Gastroesophageal sphincter (tissue), 4 donors: ENCODE results near the gene ASIC3. TPM values are rescaled to one million over a fixed set of nuclear protein-coding genes. Genes with fewer than 3 reads are reported as not detected.

ENCODE experiments used
- ATAC-seq: fragments of 150-250 bp; one replicate; pipeline ENCODE4 v1.9.1; 2016; ENCODE audit warnings: mild to moderate bottlenecking, moderate library complexity
- H3K27ac ChIP-seq, 4 donors: fragments of 200-600 bp; sonication (generic) in 3 of 4; 1 replicate in 3 of 4; 2 replicates in 1 of 4; pipeline ENCODE4 v1.5.1; 2016 to 2019
- H3K27me3 ChIP-seq: fragments of 200-600 bp; sonication (generic); one replicate; pipeline ENCODE4 v1.5.1; 2019
- H3K36me3 ChIP-seq, 2 donors: fragments of 200-600 bp; sonication (generic); one replicate each; pipeline ENCODE4 v1.5.1; 2019; ENCODE audit warnings: control low read depth in 1 of 2
- H3K4me1 ChIP-seq, 3 donors: fragments of 200-600 bp; sonication (generic); 1 replicate in 2 of 3; 2 replicates in 1 of 3; pipeline ENCODE4 v1.5.1; 2016 to 2019; ENCODE audit warnings: control low read depth in 2 of 3
- H3K4me3 ChIP-seq, 2 donors: fragments of 200-600 bp; sonication (generic); one replicate each; pipeline ENCODE4 v1.5.1; 2019; ENCODE audit warnings: mild to moderate bottlenecking in 1 of 2, moderate library complexity in 1 of 2
- H3K9me3 ChIP-seq, 3 donors: fragments of 200-600 bp; sonication (generic); one replicate each; pipeline ENCODE4 v1.5.1; 2017 to 2019; ENCODE audit warnings: control low read depth in 2 of 3
- CTCF ChIP-seq, 4 experiments: fragments of 200-600 bp in 2 of 4; fragments of 450-650 bp in 2 of 4; sonication (generic) in 1 of 4; IDR thresholded peaks; one replicate each; pipeline ENCODE4 v1.5.1; 2017 to 2019; ENCODE audit warnings: antibody characterized with exemption in 4 of 4, mild to moderate bottlenecking in 2 of 4, moderate library complexity in 2 of 4
- EP300 ChIP-seq: sonication (generic); formaldehyde crosslinking; IDR thresholded peaks from one replicate; pipeline ENCODE4 v1.6.1; 2017; ENCODE audit warnings: antibody characterized with exemption, mild to moderate bottlenecking
- POLR2A ChIP-seq, 2 donors: fragments of 450-650 bp; IDR thresholded peaks; one replicate each; pipeline ENCODE4 v1.6.1; 2017; ENCODE audit warnings: antibody characterized with exemption in 2 of 2, mild to moderate bottlenecking in 2 of 2, moderate library complexity in 1 of 2
- POLR2AphosphoS5 ChIP-seq: sonication (generic); formaldehyde crosslinking; IDR thresholded peaks from one replicate; pipeline ENCODE4 v1.6.1; 2017; ENCODE audit warnings: antibody characterized with exemption
- WGBS, 2 donors: methylation state at CpG; one replicate each; pipeline ENCODE4 v1.1.5; 2018; ENCODE audit warnings: low coverage in 1 of 2; 5-methylcytosine and 5-hydroxymethylcytosine counted together
- total RNA-seq, 4 donors: library from RNA; depleted of rRNA; stranded (reverse); fragments of >200 nt; gene quantifications; one replicate each; pipeline ENCODE4 v1.1.0, GENCODE V29; 2016

ASIC3 gene
- total RNA-seq, 4 donors from 2014 or later = 1.7 to 3.1 (median 2.1) TPM; not detected in 1

GRCh38 chr7:151057506-151057988 is 9.2 kb downstream of the ASIC3 start, which contains the start of gene CDK5:
CDK5 (minus strand) TSS chr7:151057897; CDS start chr7:151057848, 49 bp downstream.
- Histone ChIP-seq H3K4me3 (peak within 1 kb of the TSS; percentile 55 to 89), H3K4me1 (peaks cover 6 to 50% (median 39%) of the 10 kb centered on the region in 3 donors), H3K27me3 (no peaks in the 10 kb centered on the region), H3K27ac (peak within 1 kb of the TSS; percentile 77 to 99 (median 90)), H3K36me3 (peaks cover 0 to 22% of the 10 kb centered on the region in 2 donors), H3K9me3 (no peaks in the 10 kb centered on the region)
- peak; percentile 8 for ATAC-seq
- TF ChIP-seq CTCF (IDR thresholded peaks at IDR 0.05) (no peak), EP300 (no peak), POLR2A (IDR thresholded peaks at IDR 0.05) (no peak), POLR2AphosphoS5 (no peak)
- whole genome bisulfite sequencing, 2 donors = 0% methylated on average over 18 to 28 of the region's 30 CpGs

- 0% methylated on average over 38 of the region's 46 CpGs; no CpG with 5 or more reads in 1 of the 2 donors for WGBS, 2 donors
- peak overlapping the region; percentile 55 to 89 for H3K4me3 ChIP-seq
- no peaks in the 10 kb centered on the region for H3K9me3 ChIP-seq
- no peaks in the 10 kb centered on the region for H3K27me3 ChIP-seq
- peak; percentile 95 for ATAC-seq
- peaks cover 6 to 56% (median 40%) of the 10 kb centered on the region in 3 donors for H3K4me1 ChIP-seq
- peak overlapping the region; percentile 77 to 99 (median 90) for H3K27ac ChIP-seq
- TF ChIP-seq EP300 = no peak
- TF ChIP-seq POLR2AphosphoS5 = peak; percentile 70
- no peak for TF ChIP-seq CTCF (IDR thresholded peaks at IDR 0.05)
- peak; percentile 42 to 43 for TF ChIP-seq POLR2A (IDR thresholded peaks at IDR 0.05)
- H3K36me3 ChIP-seq = peaks cover 0 to 21% of the 10 kb centered on the region in 2 donors
Observed at GRCh38 chr7:151057989-151058780, 9.9 kb downstream of the ASIC3 start.

GRCh38 chr7:151058781-151059366 is 10.5 kb downstream of the ASIC3 start:
- Histone ChIP-seq H3K4me3 (peak overlapping the region; percentile 89 to 91), H3K4me1 (peaks cover 6 to 63% (median 40%) of the 10 kb centered on the region in 3 donors), H3K27ac (peak overlapping the region; percentile 77 to 99 (median 90)), H3K36me3 (peaks cover 0 to 18% of the 10 kb centered on the region in 2 donors), H3K27me3 (no peaks in the 10 kb centered on the region), H3K9me3 (no peaks in the 10 kb centered on the region)
- no peak for ATAC-seq
- WGBS, 2 donors = 4 to 8% methylated on average over 6 to 13 of the region's 18 CpGs
- TF ChIP-seq CTCF (IDR thresholded peaks at IDR 0.05) (no peak), EP300 (no peak), POLR2AphosphoS5 (no peak)

- TF ChIP-seq POLR2AphosphoS5 (no peak), CTCF (IDR thresholded peaks at IDR 0.05) (peak in 3 of 4 experiments; percentile 25 to 71 (median 32)), POLR2A (IDR thresholded peaks at IDR 0.05) (peak; percentile 36 to 38)
- Histone ChIP-seq H3K27ac (peak within 1 kb of the TSS; percentile 77 to 99 (median 90)), H3K4me1 (peaks cover 6 to 66% (median 40%) of the 10 kb centered on the region in 3 donors), H3K4me3 (peak within 1 kb of the TSS; percentile 89 to 91), H3K36me3 (peaks cover 0 to 18% of the 10 kb centered on the region in 2 donors), H3K9me3 (no peaks in the 10 kb centered on the region), H3K27me3 (no peaks in the 10 kb centered on the region)
- 0 to 2% methylated on average over 10 to 13 of the region's 75 CpGs for WGBS, 2 donors
- ATAC-seq = peak; percentile 46
Observed at GRCh38 chr7:151059367-151060112, 11.2 kb downstream of the ASIC3 start, which contains the start of gene SLC4A2. SLC4A2 (plus strand) TSS chr7:151059589; CDS start chr7:151061988, 2,399 bp downstream.
